Panc1 (cell line): ENCODE measurements around the gene PRRT4. TPM values are rescaled to one million over a fixed set of nuclear protein-coding genes. Genes with fewer than 3 reads are reported as not detected.

Source experiments
- ATAC-seq: fragments of 200-7000 bp; cut with Tn5 transposase; 2 replicates; pipeline ENCODE4 v1.9.1; 2020; ENCODE audit warnings: mild to moderate bottlenecking, moderate library complexity
- BruUV-seq: library from RNA; stranded (reverse); fragments of 400-500 nt; replicated peaks from 2 replicates; lab custom pipeline; 2021; lab: Mats Ljungman, UMichigan
- CTCF ChIA-PET: fragments of 300-600 bp; sonication (Branson Sonifier 250); formaldehyde crosslinking; loops from one replicate; lab custom pipeline; 2022; ENCODE audit warnings: antibody characterized with exemption; lab: Charles Lee
- POLR2A ChIA-PET: fragments of 300-600 bp; sonication (Branson Sonifier 250); formaldehyde crosslinking; loops from one replicate; lab custom pipeline; 2022; ENCODE audit warnings: antibody characterized with exemption; lab: Charles Lee
- DNase-seq: peaks from one replicate; pipeline ENCODE4 v3.0.0-alpha.2; 2010; ENCODE audit warnings: low read depth, low spot score
- H3K27ac ChIP-seq: 2 replicates; pipeline ENCODE4 v1.5.1; 2011; ENCODE audit warnings: mild to moderate bottlenecking, low read length, inconsistent platforms
- H3K27me3 ChIP-seq: fragments of 200-500 bp; sonication (Bioruptor generic); 2 replicates; pipeline ENCODE4 v1.6.0; 2014; ENCODE audit warnings: low read length, inconsistent platforms; ENCODE audit not compliant: control insufficient read depth, insufficient read depth
- H3K36me3 ChIP-seq: fragments of 200-500 bp; sonication (Bioruptor generic); 2 replicates; pipeline ENCODE4 v1.5.1; 2014; ENCODE audit warnings: inconsistent platforms, mild to moderate bottlenecking, low read length, moderate library complexity; ENCODE audit not compliant: control insufficient read depth, insufficient read depth
- H3K4me1 ChIP-seq: 2 replicates; pipeline ENCODE4 v1.5.1; 2011; ENCODE audit warnings: inconsistent platforms, mild to moderate bottlenecking, low read length, moderate library complexity; ENCODE audit not compliant: control insufficient read depth, insufficient read depth
- H3K4me3 ChIP-seq, 2 experiments: 2 replicates each; pipeline ENCODE4 v1.5.1; 2011 to 2012; ENCODE audit warnings: low read depth in 2 of 2, low read length in 2 of 2, mild to moderate bottlenecking in 2 of 2, inconsistent platforms in 1 of 2, moderate library complexity in 1 of 2
- H3K9me3 ChIP-seq: fragments of 200-500 bp; sonication (Bioruptor generic); 2 replicates; pipeline ENCODE4 v1.5.1; 2014; ENCODE audit warnings: low read depth, mild to moderate bottlenecking, inconsistent platforms, low read length, moderate library complexity; ENCODE audit not compliant: control insufficient read depth, insufficient read depth
- POLR2AphosphoS5 ChIP-seq: IDR thresholded peaks from 2 replicates; pipeline ENCODE4 v1.6.1; 2012; ENCODE audit warnings: mild to moderate bottlenecking, low read depth, low read length, moderate library complexity
- SIN3A ChIP-seq: IDR thresholded peaks from 2 replicates; pipeline ENCODE4 v1.6.1; 2012; ENCODE audit warnings: low read depth, mild to moderate bottlenecking, low read length, moderate library complexity, borderline replicate concordance; ENCODE audit not compliant: insufficient read depth
- TCF7L2 ChIP-seq: IDR thresholded peaks from 2 replicates; pipeline ENCODE4 v1.6.1; 2011; ENCODE audit warnings: mild to moderate bottlenecking, low read depth, low read length, inconsistent platforms
- in situ Hi-C: cut with HindIII; loops from 2 replicates; pipeline ENCODE4 v1.10.0; 2016; ENCODE audit warnings: low sequenced_read_pairs, low pct_unique_long_range_greater_than_20kb
- intact Hi-C: fragments of 100-400 bp; cut with micrococcal nuclease; formaldehyde crosslinking; loops from one replicate; pipeline ENCODE4 v1.10.0; 2022; ENCODE audit not compliant: unreplicated experiment
- total RNA-seq: library from RNA; stranded (reverse); gene quantifications from one replicate; pipeline ENCODE4 v1.2.1, GENCODE V29; 2021; ENCODE audit not compliant: unreplicated experiment
- TF ChIP-seq, protein P1 (sequence below): fragments of 450-650 bp; IDR thresholded peaks from 2 replicates; pipeline ENCODE4 v1.5.1; 2017; ENCODE audit warnings: mild to moderate bottlenecking
- TF ChIP-seq, protein P2 (sequence below), 2 experiments: IDR thresholded peaks; 2 replicates each; pipeline ENCODE4 v1.6.1; 2011 to 2012; ENCODE audit warnings: low read depth in 2 of 2, control low read depth in 1 of 2, low read length in 1 of 2, mild to moderate bottlenecking in 1 of 2, moderate library complexity in 1 of 2; ENCODE audit not compliant: insufficient read depth in 1 of 2

The PRRT4 gene
- total RNA-seq, 1 experiment from 2014 or later = 0.77 TPM

DNA sequence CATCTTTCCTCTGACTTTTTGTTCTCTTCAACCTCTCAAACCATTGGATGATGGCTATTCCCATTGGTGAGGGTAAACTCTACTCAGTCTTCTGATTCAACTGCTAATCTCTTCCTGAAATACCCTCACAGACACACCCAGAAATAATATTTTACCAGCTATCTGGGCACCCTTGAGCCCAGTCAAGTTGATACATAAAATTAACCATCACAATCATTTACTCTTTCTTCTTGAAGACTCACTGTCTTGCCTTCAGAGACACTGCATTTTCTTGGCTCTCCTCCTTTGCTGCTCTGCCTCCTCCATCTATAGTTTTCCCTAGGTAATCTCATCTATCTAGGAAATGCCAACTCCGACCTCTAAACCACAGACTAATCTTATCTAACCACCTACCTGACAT, 12.6 kb upstream of the PRRT4 start:
- TF ChIP-seq, protein P1, sequence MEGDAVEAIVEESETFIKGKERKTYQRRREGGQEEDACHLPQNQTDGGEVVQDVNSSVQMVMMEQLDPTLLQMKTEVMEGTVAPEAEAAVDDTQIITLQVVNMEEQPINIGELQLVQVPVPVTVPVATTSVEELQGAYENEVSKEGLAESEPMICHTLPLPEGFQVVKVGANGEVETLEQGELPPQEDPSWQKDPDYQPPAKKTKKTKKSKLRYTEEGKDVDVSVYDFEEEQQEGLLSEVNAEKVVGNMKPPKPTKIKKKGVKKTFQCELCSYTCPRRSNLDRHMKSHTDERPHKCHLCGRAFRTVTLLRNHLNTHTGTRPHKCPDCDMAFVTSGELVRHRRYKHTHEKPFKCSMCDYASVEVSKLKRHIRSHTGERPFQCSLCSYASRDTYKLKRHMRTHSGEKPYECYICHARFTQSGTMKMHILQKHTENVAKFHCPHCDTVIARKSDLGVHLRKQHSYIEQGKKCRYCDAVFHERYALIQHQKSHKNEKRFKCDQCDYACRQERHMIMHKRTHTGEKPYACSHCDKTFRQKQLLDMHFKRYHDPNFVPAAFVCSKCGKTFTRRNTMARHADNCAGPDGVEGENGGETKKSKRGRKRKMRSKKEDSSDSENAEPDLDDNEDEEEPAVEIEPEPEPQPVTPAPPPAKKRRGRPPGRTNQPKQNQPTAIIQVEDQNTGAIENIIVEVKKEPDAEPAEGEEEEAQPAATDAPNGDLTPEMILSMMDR = no peak
- TF ChIP-seq SIN3A (no peak), POLR2AphosphoS5 (no peak), TCF7L2 (no peak)
- TF ChIP-seq, protein P2, sequence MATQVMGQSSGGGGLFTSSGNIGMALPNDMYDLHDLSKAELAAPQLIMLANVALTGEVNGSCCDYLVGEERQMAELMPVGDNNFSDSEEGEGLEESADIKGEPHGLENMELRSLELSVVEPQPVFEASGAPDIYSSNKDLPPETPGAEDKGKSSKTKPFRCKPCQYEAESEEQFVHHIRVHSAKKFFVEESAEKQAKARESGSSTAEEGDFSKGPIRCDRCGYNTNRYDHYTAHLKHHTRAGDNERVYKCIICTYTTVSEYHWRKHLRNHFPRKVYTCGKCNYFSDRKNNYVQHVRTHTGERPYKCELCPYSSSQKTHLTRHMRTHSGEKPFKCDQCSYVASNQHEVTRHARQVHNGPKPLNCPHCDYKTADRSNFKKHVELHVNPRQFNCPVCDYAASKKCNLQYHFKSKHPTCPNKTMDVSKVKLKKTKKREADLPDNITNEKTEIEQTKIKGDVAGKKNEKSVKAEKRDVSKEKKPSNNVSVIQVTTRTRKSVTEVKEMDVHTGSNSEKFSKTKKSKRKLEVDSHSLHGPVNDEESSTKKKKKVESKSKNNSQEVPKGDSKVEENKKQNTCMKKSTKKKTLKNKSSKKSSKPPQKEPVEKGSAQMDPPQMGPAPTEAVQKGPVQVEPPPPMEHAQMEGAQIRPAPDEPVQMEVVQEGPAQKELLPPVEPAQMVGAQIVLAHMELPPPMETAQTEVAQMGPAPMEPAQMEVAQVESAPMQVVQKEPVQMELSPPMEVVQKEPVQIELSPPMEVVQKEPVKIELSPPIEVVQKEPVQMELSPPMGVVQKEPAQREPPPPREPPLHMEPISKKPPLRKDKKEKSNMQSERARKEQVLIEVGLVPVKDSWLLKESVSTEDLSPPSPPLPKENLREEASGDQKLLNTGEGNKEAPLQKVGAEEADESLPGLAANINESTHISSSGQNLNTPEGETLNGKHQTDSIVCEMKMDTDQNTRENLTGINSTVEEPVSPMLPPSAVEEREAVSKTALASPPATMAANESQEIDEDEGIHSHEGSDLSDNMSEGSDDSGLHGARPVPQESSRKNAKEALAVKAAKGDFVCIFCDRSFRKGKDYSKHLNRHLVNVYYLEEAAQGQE (IDR thresholded peaks at IDR 0.05; ENCODE audit: insufficient read depth in 1 of 2, low read depth in 2 of 2, low read length in 1 of 2) = no peak
- in situ Hi-C loops = no loop called here
- ChIA-PET CTCF (interaction anchor here (1.7 kb wide), 1 partner anchor 13 kb away, joined by 6 read pairs; no protein-coding TSS in a partner anchor), POLR2A (interaction anchor here (0.6 kb wide), 1 partner anchor 655 kb away, joined by 3 read pairs; no protein-coding TSS in a partner anchor)
- ATAC-seq = no peak
- Histone ChIP-seq H3K9me3 (no peaks in the 10 kb centered on the region), H3K36me3 (no peaks in the 10 kb centered on the region), H3K4me1 (no peaks in the 10 kb centered on the region), H3K27me3 (no peaks in the 10 kb centered on the region), H3K4me3 (no peak overlapping the region), H3K27ac (no peak overlapping the region)
- BruUV-seq = no TSS peak
- intact Hi-C loops = no loop called here
- no peak for DNase-seq

GRCh38 chr7:128373606-128374005, 12.1 kb upstream of the PRRT4 start:
- POLR2A ChIA-PET = interaction anchor here (0.6 kb wide), 1 partner anchor 655 kb away, joined by 3 read pairs; no protein-coding TSS in a partner anchor
- intact Hi-C loops (no loop called here), in situ Hi-C loops (no loop called here)
- no TSS peak for BruUV-seq
- no peak for ATAC-seq
- CTCF ChIA-PET = interaction anchor here (1.7 kb wide), 1 partner anchor 14 kb away, joined by 6 read pairs; no protein-coding TSS in a partner anchor
- H3K4me1 ChIP-seq = no peaks in the 10 kb centered on the region
- no peaks in the 10 kb centered on the region for H3K36me3 ChIP-seq
- no peaks in the 10 kb centered on the region for H3K27me3 ChIP-seq
- no peak overlapping the region for H3K27ac ChIP-seq
- no peak for DNase-seq
- H3K9me3 ChIP-seq = no peaks in the 10 kb centered on the region
- TF ChIP-seq, protein P2 (IDR thresholded peaks at IDR 0.05; ENCODE audit: insufficient read depth in 1 of 2, low read depth in 2 of 2, low read length in 1 of 2) = no peak
- TF ChIP-seq TCF7L2 = no peak
- TF ChIP-seq, protein P1 = no peak
- TF ChIP-seq POLR2AphosphoS5 = no peak
- TF ChIP-seq SIN3A = no peak
- H3K4me3 ChIP-seq = no peak overlapping the region
